WTC11 (cell line): ENCODE data around the gene BEND3.
"Not testable (repeated sequence)": the region's sequence is repeated elsewhere in the genome, so short reads cannot be mapped to it uniquely, and the experiment has no call there.

ENCODE experiments used
- ARID4B ChIP-seq: sonication (generic); formaldehyde crosslinking; IDR thresholded peaks from 2 replicates; pipeline ENCODE4 v1.8.0; 2023; ENCODE audit warnings: missing genetic modification reagents, mild to moderate bottlenecking, borderline replicate concordance
- CREB1 ChIP-seq: sonication (generic); formaldehyde crosslinking; IDR thresholded peaks from 2 replicates; pipeline ENCODE4 v1.8.0; 2023; ENCODE audit warnings: mild to moderate bottlenecking, missing genetic modification reagents
- CREM ChIP-seq: sonication (generic); formaldehyde crosslinking; IDR thresholded peaks from 2 replicates; pipeline ENCODE4 v1.8.1; 2022; ENCODE audit warnings: mild to moderate bottlenecking, missing genetic modification reagents, moderate library complexity
- CTCF ChIP-seq: fragments of 200-600 bp; IDR thresholded peaks from 2 replicates; pipeline ENCODE4 v1.8.0; 2022; ENCODE audit warnings: antibody characterized with exemption
- E2F4 ChIP-seq: sonication (generic); formaldehyde crosslinking; IDR thresholded peaks from 2 replicates; pipeline ENCODE4 v1.8.1; 2022; ENCODE audit warnings: low read depth, mild to moderate bottlenecking, moderate library complexity, missing genetic modification reagents, borderline replicate concordance
- ELF4 ChIP-seq: sonication (generic); formaldehyde crosslinking; IDR thresholded peaks from 2 replicates; pipeline ENCODE4 v1.8.1; 2022; ENCODE audit warnings: low read depth, mild to moderate bottlenecking, moderate library complexity, missing genetic modification reagents
- ESRRA ChIP-seq: sonication (generic); formaldehyde crosslinking; IDR thresholded peaks from 2 replicates; pipeline ENCODE4 v1.8.1; 2022; ENCODE audit warnings: mild to moderate bottlenecking, missing genetic modification reagents, borderline replicate concordance
- FOXJ3 ChIP-seq: sonication (generic); formaldehyde crosslinking; IDR thresholded peaks from 2 replicates; pipeline ENCODE4 v1.9.0; 2021; ENCODE audit warnings: missing genetic modification reagents, mild to moderate bottlenecking, borderline replicate concordance
- KAT7 ChIP-seq: sonication (generic); formaldehyde crosslinking; IDR thresholded peaks from 2 replicates; pipeline ENCODE4 v1.8.1; 2023; ENCODE audit warnings: missing genetic modification reagents, mild to moderate bottlenecking, borderline replicate concordance
- MAX ChIP-seq: sonication (generic); formaldehyde crosslinking; IDR thresholded peaks from 2 replicates; pipeline ENCODE4 v1.8.0; 2022; ENCODE audit warnings: mild to moderate bottlenecking, missing genetic modification reagents
- USF2 ChIP-seq: sonication (generic); formaldehyde crosslinking; IDR thresholded peaks from 2 replicates; pipeline ENCODE4 v1.8.1; 2023; ENCODE audit warnings: mild to moderate bottlenecking, missing genetic modification reagents, moderate library complexity
- ZBTB21 ChIP-seq: sonication (generic); formaldehyde crosslinking; IDR thresholded peaks from 2 replicates; pipeline ENCODE4 v1.8.1; 2023; ENCODE audit warnings: mild to moderate bottlenecking, missing genetic modification reagents, borderline replicate concordance
- ZNF138 ChIP-seq: sonication (generic); formaldehyde crosslinking; conservative IDR thresholded peaks from 2 replicates; pipeline ENCODE4 v1.8.1; 2022; ENCODE audit warnings: mild to moderate bottlenecking, moderate library complexity, missing genetic modification reagents

- TF ChIP-seq MAX; USF2; CTCF; E2F4 (CRISPR knock-in tag); CREB1; ZBTB21 (CRISPR knock-in tag); CREM (CRISPR knock-in tag); KAT7 (CRISPR knock-in tag); FOXJ3 (CRISPR knock-in tag); ZNF138 (CRISPR knock-in tag); ESRRA; ELF4 (CRISPR knock-in tag); ARID4B (CRISPR knock-in tag): not testable (repeated sequence)
Measured at GRCh38 chr6:107118540-107118939, 3.2 kb upstream of the BEND3 start.
